ENCODE results near the gene PRDM11.
A peak's percentile ranks its signal among the peaks of the same experiment; 100 is the strongest.

The PRDM11 gene

DNA sequence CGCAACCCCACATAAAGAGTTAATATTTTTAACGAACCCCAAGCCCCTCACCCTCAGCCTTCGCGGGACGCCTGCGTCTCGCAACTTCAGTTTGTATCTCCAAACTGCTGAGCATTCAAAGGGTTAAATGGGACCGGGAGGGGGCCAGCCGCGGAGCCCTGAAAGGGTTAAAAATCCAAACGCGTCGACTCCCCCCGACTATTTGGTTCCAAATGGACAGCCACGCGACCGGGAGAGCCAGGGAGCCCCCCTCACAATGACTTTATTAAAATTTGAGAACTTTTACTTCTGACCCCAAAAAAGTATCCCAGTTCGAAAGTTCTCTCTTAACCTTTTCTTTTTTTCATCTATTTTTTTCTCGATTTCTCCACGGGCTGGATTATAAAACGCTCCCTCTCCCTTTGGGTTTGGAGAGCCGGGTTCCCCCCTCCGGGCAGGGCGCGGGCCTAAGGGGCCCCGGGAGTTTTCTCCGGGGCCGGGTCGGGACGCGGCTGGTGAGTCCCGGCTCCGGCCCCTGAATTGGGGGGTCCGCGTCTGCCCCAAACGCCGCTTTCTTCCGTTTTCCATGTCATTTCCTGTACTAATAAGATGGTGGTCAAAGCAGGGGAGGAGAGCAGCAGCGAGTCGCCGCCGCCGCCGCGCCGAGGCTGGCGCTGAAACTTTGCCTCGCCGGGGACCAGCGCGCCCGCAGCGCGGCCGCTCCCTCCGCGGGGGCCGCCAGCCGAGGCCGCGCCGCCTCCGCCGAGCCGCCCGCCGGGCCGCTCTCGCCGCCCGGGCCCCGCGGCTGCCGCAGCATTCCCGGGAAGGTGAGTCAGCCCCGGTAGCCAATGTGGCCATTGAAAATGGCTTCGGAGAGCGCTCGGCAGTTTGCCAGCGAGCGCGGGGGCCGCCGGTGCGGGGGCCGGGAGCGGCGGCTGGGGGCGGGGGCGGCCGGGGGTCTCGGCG lies at the start of gene PRDM11:
PRDM11 (plus strand) TSS at position 568 of the 945 bp plus-strand sequence. CDS start 35,128 bp downstream, outside the sequence.
- TF ChIP-seq ZNF274 (IDR thresholded peaks at IDR 0.05; ENCODE audit: low read depth, low read length) = no peak
- H3K4me3 ChIP-seq (ENCODE audit: low read length) = peak within 1 kb of the TSS; percentile 62

DNA sequence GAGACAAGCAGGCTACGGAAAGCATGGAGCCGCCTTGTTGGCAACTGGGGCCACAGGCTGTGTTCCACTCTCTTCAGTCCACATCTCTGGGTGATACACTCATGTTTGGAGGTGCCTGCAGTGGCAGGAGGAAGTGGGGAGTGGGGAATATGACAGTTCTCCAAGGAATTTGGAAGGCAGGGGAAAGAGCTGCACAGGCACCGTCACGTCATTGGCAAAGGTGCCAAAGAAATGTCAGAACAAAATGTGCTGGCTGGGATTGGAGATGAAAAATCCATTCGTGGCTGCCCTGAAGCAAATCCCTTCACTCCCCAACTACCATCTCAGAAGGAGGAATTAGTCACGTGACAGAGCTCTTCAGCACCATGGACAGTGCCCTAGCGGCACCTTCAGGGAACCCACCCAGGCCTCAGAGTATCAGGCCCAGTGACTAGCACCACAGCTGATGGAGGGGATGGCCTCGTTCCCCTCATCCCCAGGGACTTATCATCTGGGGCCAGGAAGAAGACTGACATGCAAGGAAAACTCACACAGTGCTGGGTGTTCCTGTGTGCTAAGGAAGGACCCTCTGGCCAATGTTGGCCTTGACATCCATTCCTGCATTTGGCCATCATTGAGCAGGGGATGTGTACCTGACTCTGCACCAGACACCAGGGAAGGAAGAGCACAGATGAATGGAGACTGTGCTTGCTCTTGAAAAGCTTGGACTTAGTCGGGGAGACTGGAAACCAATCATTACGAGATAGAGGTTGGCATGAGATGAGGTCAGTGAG lies 48.5 kb upstream of the PRDM11 start:
- no peak for TF ChIP-seq ZNF274 (IDR thresholded peaks at IDR 0.05; ENCODE audit: low read depth, low read length)

DNA sequence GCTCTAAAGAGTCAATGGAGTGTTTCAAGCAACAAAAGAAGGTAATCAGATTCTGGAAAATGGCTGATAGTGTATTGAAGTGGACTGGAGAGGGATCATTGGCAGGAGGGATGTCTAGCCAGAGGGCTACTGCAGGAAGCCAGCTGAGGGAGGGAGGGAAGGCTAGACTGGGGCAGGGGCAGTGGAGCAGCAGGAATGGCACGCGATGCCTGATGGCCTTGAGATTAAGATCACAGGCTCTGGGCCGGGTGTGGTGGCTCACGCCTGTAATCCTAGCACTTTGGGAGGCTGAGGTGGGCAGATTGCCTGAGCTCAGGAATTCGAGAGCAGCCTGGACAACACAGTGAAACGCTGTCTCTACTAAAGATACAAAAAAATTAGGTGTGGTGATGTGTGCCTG lies 47.5 kb upstream of the PRDM11 start:
- no peak for TF ChIP-seq ZNF274 (IDR thresholded peaks at IDR 0.05; ENCODE audit: low read depth, low read length)

More for the DNA sequence above, 48.5 kb upstream of the PRDM11 start:
- no peak overlapping the region for H3K4me3 ChIP-seq (ENCODE audit: low read length)

DNA sequence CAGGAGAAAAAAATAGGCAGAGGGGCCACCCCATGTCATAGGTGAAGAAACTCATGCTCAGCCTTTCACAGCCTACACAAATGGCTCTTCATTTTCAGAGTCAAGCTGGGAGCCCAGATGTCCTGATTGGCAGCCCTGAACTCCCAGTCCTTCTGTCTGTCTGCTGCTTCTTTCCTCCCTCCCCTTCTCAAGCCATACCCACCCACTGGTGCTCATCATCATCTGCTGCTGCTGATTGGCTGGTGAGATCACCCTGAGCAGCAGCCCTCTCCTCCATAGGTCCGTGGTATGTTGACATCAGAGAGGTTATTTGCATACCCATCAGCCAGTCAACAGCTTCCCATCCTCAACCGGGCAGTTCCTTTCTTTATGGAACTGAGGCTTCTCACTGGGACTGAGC lies 46.1 kb upstream of the PRDM11 start:
- no peak overlapping the region for H3K4me3 ChIP-seq (ENCODE audit: low read length)
- TF ChIP-seq ZNF274 (IDR thresholded peaks at IDR 0.05; ENCODE audit: low read depth, low read length) = no peak

More for the DNA sequence above, 47.5 kb upstream of the PRDM11 start:
- H3K4me3 ChIP-seq (ENCODE audit: low read length) = no peak overlapping the region

DNA sequence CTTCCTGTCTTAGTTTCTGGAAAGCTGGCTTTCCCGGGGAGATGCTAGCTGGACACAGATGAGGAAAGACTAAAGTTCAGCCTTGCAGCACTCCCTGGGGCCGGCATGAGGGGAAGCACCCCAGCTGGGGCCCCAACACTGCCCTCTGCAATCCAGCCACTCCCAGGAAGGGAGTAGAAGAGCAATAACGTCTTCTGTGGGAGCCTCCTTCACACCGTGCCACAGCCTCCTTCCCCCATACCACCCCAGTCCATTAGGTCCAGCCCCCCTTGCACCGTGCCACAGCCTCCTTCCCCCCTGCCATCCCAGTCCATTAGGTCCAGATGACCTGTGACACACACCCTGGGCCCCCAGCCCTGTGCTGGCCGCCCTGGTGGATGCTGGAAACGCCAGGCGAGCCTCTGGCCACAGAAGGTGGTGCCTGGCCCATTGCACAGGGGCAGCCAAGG lies 44.1 kb upstream of the PRDM11 start:
- no peak for TF ChIP-seq ZNF274 (IDR thresholded peaks at IDR 0.05; ENCODE audit: low read depth, low read length)
- H3K4me3 ChIP-seq (ENCODE audit: low read length) = no peak overlapping the region

DNA sequence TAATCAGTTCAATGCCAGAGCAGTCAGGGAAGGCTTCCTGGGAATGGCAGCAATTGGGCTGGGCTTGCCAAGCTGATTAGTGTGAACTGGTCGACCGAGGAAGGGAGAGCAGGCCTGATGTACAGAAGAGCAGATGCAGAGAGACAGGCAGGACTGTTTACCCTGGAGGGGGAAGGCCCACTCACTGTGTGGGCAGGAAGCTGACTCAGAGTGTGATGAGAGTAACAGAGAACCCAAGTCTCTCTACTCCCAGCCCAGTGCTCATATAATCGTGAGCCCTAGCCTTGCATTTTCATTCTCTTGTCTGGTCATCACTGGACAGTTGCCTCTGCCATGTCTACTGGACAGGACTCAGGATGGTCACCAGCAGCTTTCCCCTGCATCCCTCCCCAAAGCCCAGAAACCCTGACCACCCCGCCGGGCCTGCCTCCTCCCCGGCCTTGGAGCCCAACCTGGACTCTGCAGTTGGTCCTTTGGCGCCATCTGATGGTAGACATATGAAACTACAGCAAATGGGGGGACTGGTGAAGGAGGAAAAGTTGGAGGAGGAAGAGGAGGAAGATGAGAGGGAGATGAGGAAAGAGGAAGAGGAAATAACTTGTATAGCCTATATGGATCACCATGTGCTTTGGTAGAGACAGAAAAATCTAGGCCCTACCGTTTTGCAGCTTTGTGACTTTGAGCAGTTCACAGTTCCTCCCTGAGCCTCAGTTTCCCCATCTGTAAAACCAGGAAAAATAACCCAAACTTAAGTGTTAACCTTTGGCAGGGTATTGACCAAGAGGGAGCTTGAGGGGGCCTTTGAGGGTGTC lies 43.4 kb upstream of the PRDM11 start:
- TF ChIP-seq ZNF274 (IDR thresholded peaks at IDR 0.05; ENCODE audit: low read depth, low read length) = no peak
- H3K4me3 ChIP-seq (ENCODE audit: low read length) = no peak overlapping the region

DNA sequence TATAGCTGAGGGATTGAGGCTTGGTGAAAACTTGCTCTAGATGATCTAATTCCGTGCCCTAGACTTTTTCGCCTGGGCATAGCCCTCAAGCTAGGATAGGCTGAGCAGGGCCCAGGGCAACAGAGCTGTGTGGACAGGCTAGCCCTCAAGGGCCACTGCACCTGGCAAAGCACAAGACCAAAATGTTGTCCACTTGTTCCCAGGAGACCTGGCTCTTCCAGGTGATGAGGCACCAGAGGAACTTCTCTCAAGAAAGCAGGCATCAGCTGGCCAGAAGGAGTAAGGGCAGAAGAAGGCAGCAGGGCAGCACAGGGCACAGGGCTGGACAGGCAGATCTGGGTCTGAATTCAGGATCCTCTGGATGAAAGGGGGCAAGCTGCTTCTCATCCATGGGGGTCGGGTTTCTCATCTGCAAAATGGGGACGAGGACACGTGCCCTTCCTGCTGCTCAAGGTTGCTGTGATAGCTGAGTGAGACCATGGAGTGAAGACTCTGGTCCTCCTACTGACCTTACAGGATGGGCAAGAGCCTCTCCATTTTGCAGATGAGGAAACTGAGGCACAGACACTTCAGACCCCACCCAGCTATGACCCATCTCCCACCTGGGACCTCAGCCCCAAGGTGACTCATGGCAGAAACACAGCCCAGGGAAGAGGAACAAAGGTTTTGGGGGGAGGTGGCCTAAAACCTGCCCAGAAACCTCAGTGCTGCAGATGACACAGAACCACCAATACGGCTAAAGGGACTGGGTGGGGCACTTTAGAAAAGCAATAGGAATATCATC lies 42.2 kb upstream of the PRDM11 start:
- TF ChIP-seq ZNF274 (IDR thresholded peaks at IDR 0.05; ENCODE audit: low read depth, low read length) = no peak

DNA sequence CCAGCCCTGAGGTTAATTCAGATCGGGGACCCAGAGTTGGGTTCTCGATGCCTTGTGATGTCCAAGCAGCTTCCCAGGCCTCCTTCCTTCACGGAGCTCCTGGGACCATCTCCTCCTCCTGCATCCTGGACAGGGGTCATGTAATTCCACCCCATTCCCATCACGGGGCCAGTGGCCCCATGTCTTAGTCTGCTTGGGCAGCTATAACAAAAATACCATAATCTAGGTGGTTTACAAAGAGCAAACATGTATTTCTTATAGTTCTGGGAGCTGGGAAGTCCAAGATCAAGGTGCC lies 41.7 kb upstream of the PRDM11 start:
- no peak overlapping the region for H3K4me3 ChIP-seq (ENCODE audit: low read length)
- no peak for TF ChIP-seq ZNF274 (IDR thresholded peaks at IDR 0.05; ENCODE audit: low read depth, low read length)

More for the DNA sequence above, 42.2 kb upstream of the PRDM11 start:
- no peak overlapping the region for H3K4me3 ChIP-seq (ENCODE audit: low read length)

DNA sequence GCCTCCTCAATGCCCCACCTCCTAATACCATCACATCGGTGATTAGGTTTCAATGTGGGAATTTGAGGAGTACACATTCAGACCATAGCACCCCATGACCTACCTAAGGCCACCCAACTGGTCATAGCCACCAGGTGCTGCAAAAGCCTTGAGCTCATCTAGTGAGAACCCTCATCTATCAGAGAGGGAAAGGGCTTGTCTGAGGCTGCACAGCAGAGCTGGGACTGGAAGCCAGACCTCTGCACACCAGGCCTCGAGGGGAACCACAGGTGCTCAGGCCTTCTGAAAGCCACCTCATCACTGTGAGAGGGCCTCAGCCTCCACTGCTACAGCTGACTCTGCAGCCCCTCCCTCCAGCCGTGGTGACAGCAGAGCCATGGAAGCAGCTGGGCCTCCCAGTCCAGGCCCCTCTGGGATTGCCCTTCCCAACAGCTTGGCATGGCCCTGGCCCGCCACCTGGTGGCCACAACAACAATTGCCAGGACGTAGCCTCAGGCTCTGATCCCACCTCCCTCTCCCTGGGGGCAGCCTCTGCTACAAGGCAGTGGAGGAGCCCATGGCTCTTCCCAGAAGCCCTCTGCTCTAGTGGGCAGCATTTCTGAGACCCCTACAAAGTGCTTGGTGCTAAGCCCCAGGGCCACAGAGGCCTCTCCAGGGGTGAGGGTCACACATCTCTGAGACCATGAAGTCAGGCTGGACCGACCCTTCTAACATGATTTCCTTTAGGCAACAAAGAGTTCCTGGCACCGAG lies 41.0 kb upstream of the PRDM11 start:
- TF ChIP-seq ZNF274 (IDR thresholded peaks at IDR 0.05; ENCODE audit: low read depth, low read length) = no peak
- no peak overlapping the region for H3K4me3 ChIP-seq (ENCODE audit: low read length)

DNA sequence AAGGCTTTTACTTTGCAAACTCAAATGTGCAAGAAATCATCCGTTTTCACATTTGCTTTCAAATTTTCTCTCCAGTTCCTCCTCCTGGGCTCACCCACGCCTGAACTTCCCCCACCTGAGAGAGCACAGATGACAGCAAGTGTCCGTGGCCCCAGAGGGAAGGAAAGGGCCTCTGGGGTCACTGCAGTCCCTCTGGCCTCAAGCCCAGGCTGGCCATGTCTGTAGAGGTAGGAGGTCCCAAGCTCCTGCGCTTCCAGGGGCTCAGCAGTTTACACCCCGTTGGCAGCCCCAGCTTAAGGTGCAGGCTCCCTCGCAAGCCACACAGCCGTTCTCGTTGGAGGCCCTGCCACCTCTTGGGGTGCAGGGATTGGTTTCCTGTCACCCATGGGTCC lies 40.5 kb upstream of the PRDM11 start:
- H3K4me3 ChIP-seq (ENCODE audit: low read length) = no peak overlapping the region
- TF ChIP-seq ZNF274 (IDR thresholded peaks at IDR 0.05; ENCODE audit: low read depth, low read length) = no peak

DNA sequence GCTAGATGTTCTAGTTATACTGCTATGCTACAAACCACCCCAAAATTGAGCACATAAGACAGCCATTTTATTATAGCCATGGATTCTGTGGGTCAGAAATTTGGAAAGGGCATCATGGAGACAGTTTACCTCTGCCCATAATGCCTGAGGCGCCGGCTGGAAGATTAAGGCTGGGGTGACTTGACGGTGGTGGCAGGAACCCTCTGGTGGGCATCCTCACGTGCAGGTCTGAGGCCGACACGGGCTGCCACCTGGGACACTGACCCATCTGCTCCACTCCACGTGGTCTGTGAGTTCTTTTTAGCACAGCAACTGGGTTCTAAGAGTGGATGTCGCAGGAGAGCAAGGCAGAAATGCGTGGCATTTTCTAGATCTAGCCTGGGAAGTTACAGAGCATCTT lies 40.0 kb upstream of the PRDM11 start:
- H3K4me3 ChIP-seq (ENCODE audit: low read length) = no peak overlapping the region
- TF ChIP-seq ZNF274 (IDR thresholded peaks at IDR 0.05; ENCODE audit: low read depth, low read length) = no peak

DNA sequence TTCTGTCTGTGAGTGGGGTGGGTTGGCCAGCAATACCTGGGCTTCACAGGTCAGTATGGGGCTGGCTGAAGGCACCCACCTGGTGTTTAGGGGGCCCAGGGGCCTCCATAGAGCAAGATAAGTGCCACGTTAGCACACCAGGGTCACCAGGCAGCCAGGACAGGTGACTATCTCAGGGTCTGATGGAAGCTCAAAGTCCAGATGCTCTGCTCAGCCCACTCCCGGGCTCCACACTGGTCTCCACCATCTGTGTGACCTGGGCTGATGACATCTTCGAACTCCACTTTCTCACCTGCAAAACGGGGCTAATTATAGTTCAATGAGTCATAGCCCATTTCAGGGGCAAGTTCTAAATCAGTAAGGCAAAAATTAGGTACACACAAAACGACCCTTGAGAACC lies 39.4 kb upstream of the PRDM11 start:
- no peak overlapping the region for H3K4me3 ChIP-seq (ENCODE audit: low read length)
- no peak for TF ChIP-seq ZNF274 (IDR thresholded peaks at IDR 0.05; ENCODE audit: low read depth, low read length)
